CD4-positive, alpha-beta T cell treated with Interleukin-4 for 1 hour (primary cell): ENCODE data around the gene CXCL10.
"Not testable (repeated sequence)": the region's sequence is repeated elsewhere in the genome, so short reads cannot be mapped to it uniquely, and the experiment has no call there.

Experiments
- DNase-seq, 2 donors: peaks; one replicate each; pipeline ENCODE4 v3.0.0-alpha.2; 2020 to 2022

Gene CXCL10

GRCh38 chr4:76024065-76024464, 768 bp upstream of the CXCL10 start:
- no peak for DNase-seq

GRCh38 chr4:76022677-76023076, 620 bp downstream of the CXCL10 start:
- DNase-seq, result no peak

- DNase-seq, result no peak
These were observed 1.3 kb downstream of the CXCL10 start for GRCh38 chr4:76022031-76022430.

- DNase-seq, result no peak
These were observed 6.1 kb downstream of the CXCL10 start for GRCh38 chr4:76017056-76017686.

- DNase-seq, result no peak
These were observed 6.9 kb downstream of the CXCL10 start for GRCh38 chr4:76016393-76016792.

GRCh38 chr4:76013540-76013939, 9.8 kb downstream of the CXCL10 start:
- DNase-seq, result no peak

GRCh38 chr4:76012388-76012801, 10.9 kb downstream of the CXCL10 start:
- no peak for DNase-seq

GRCh38 chr4:76011700-76012387, 11.5 kb downstream of the CXCL10 start:
- no peak for DNase-seq

- no peak for DNase-seq
These were observed 12.2 kb downstream of the CXCL10 start for GRCh38 chr4:76011018-76011670.

GRCh38 chr4:76010576-76010975, 12.7 kb downstream of the CXCL10 start:
- DNase-seq, result no peak

- no peak for DNase-seq
These were observed 14.0 kb downstream of the CXCL10 start for GRCh38 chr4:76009311-76009710.

- DNase-seq, result no peak
These were observed 16.0 kb downstream of the CXCL10 start, which contains the start of gene CXCL9 for GRCh38 chr4:76007089-76007862. Gene CXCL9, minus strand, starts transcription at chr4:76007509. Its CDS starts 60 bp downstream, at chr4:76007449.

- no peak for DNase-seq
These were observed 19.7 kb downstream of the CXCL10 start for GRCh38 chr4:76003620-76004019.

GRCh38 chr4:76003035-76003434, 20.3 kb downstream of the CXCL10 start:
- DNase-seq, result no peak

GRCh38 chr4:76002176-76002575, 21.1 kb downstream of the CXCL10 start:
- DNase-seq, result no peak

GRCh38 chr4:76001700-76002099, 21.6 kb downstream of the CXCL10 start:
- no peak for DNase-seq

GRCh38 chr4:76000279-76000678, 23.0 kb downstream of the CXCL10 start:
- no peak for DNase-seq

- not testable (repeated sequence) for DNase-seq
These were observed 24.7 kb downstream of the CXCL10 start for GRCh38 chr4:75998525-75999147.

- DNase-seq, result no peak
These were observed 25.4 kb downstream of the CXCL10 start for GRCh38 chr4:75997946-75998345.

- DNase-seq, result no peak
These were observed 26.2 kb downstream of the CXCL10 start for GRCh38 chr4:75997081-75997480.

GRCh38 chr4:75995727-75996126, 27.6 kb downstream of the CXCL10 start:
- peak in 1 of 2 donors; percentile 68 for DNase-seq

GRCh38 chr4:75992462-75992861, 30.8 kb downstream of the CXCL10 start:
- DNase-seq, result no peak
